Subcutaneous preadipocyte (primary cell): ENCODE results near the gene PCDH19. TPM values are rescaled to one million over a fixed set of nuclear protein-coding genes. Genes with fewer than 3 reads are reported as not detected.

Source experiments
- total RNA-seq: library from RNA; depleted of rRNA; stranded (reverse); fragments of >200 nt; gene quantifications from 2 replicates; pipeline ENCODE4 v1.2.3, GENCODE V29; 2012

The PCDH19 gene
- under 0.01 TPM in 1 of 2 replicates, not detected in the other for total RNA-seq

DNA sequence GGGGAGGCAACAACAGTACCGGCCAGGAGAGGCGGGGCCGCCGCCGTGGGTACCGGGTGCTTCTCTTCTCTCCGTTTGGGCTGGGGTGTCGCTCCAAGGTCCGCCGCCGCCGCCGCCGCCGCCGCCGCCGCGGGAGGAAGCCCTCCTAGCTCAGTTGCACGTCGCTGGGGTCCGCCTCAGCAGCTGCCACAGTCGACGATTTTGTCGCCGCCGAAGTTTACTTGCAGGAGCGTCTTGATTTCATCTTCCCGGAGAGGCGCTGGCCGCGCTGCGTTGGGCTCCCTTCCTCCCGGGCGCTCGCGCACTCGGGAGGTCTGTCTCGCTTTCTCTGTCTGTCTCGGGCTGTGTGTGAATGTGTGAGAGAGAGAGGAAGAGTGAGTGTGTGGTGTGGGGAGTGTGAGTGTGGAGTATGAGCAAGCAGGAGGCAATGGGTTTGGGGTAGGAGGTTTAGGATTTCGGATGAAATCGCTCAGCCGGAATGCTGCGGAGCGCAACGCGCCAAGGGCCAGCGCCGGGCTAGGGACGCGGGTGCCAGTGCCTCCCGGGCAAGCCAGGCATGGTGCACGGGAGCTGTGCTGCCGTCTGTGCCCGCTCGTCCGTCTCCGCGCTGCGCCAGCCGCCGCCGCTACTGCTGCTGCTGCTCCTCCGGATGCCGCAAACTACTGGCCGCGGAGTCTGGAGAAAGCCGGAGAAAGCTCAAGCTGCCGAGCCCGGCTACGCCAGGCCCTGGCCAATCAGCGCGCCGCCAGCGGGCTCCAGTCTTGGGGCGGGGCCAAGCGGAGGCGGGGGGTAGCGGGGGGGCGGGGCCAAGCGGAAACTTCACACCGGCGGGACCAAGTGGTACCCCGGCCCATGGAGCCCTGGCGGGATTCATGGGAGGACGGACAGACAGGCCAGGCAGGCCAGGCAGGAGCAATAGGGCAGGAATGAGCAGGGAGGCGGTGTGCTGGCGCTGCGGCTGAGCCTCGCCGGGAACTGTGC, at the start of gene PCDH19:
Gene PCDH19 (minus strand): TSS at position 664 of the 981 bp plus-strand sequence. CDS start 1,676 bp downstream, outside the sequence.

Other genes with a start within 250 kb of the PCDH19 start
- gene TNMD, start 174.7 kb upstream of the PCDH19 start, total RNA-seq: not detected in 2 replicates
- gene TSPAN6, start 226.5 kb upstream of the PCDH19 start, total RNA-seq: 16.6 and 17.6 TPM in 2 replicates
- 78.2 and 99.2 TPM in 2 replicates for gene SRPX2, start 233.9 kb upstream of the PCDH19 start, total RNA-seq